ENCODE measurements around the gene PACRG. TPM values are rescaled to one million over a fixed set of nuclear protein-coding genes. Genes with fewer than 3 reads are reported as not detected.

The PACRG gene
- polyA plus RNA-seq, 1 of the 3 experiments (the other 2 are of a cell fraction) = 0.56 TPM

GRCh38 chr6:163218361-163218894 is 490.7 kb downstream of the PACRG start (continued):
- TF ChIP-seq, protein P1, sequence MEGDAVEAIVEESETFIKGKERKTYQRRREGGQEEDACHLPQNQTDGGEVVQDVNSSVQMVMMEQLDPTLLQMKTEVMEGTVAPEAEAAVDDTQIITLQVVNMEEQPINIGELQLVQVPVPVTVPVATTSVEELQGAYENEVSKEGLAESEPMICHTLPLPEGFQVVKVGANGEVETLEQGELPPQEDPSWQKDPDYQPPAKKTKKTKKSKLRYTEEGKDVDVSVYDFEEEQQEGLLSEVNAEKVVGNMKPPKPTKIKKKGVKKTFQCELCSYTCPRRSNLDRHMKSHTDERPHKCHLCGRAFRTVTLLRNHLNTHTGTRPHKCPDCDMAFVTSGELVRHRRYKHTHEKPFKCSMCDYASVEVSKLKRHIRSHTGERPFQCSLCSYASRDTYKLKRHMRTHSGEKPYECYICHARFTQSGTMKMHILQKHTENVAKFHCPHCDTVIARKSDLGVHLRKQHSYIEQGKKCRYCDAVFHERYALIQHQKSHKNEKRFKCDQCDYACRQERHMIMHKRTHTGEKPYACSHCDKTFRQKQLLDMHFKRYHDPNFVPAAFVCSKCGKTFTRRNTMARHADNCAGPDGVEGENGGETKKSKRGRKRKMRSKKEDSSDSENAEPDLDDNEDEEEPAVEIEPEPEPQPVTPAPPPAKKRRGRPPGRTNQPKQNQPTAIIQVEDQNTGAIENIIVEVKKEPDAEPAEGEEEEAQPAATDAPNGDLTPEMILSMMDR (IDR thresholded peaks at IDR 0.05) = no peak
- TF ChIP-seq MAX (IDR thresholded peaks at IDR 0.05; ENCODE audit: low read depth) (no peak), EZH2phosphoT487 (IDR thresholded peaks at IDR 0.05; ENCODE audit: borderline replicate concordance, low read depth) (no peak), NFIC (IDR thresholded peaks at IDR 0.05; ENCODE audit: borderline replicate concordance) (no peak)

DNA sequence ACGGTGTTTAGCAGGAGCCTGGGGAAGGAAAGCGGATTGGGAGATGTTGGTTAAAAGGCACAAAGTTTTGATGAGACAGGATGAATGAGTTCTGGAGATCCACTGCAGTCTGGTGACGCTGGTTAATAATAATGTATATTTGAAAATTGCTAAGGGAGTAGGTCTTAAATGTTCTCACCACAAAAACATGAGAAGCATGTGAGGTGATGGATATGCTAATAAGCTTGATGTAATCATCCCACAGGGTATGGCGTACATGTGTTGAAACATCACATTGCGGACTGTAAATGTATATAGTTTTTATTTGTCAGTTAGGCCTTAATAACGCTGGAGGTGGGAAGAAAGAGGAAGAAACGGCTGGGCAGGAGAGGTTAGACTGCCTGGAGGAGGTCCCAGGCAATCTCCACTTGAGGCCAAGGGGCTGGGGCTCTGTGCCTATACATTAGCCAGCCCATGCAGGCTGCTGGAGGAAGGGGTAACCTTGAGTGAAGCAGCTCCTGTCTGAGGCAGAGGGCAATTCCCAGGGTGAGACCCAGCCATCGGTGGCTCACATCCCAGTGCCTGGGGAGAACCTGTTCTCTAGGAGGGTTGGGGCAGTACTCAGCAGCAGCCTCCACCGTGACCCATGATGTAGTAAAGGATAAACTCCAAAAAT is 498.5 kb downstream of the PACRG start:
- H3K4me2 ChIP-seq = no peak overlapping the region
- H4K20me1 ChIP-seq (ENCODE audit: insufficient read depth) = no peaks in the 10 kb centered on the region
- no peaks in the 10 kb centered on the region for H3K27me3 ChIP-seq (ENCODE audit: insufficient read depth)
- H3K4me3 ChIP-seq (ENCODE audit: low read depth in 2 of 2, low read length in 1 of 2) = no peak overlapping the region
- no peaks in the 10 kb centered on the region for H3K9me2 ChIP-seq
- no peaks in the 10 kb centered on the region for H3K9me3 ChIP-seq
- TF ChIP-seq, protein P2, sequence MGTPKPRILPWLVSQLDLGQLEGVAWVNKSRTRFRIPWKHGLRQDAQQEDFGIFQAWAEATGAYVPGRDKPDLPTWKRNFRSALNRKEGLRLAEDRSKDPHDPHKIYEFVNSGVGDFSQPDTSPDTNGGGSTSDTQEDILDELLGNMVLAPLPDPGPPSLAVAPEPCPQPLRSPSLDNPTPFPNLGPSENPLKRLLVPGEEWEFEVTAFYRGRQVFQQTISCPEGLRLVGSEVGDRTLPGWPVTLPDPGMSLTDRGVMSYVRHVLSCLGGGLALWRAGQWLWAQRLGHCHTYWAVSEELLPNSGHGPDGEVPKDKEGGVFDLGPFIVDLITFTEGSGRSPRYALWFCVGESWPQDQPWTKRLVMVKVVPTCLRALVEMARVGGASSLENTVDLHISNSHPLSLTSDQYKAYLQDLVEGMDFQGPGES (IDR thresholded peaks at IDR 0.05; ENCODE audit: low read depth, low read length) = no peak
- TF ChIP-seq CHD2 (IDR thresholded peaks at IDR 0.05; ENCODE audit: low read length, partially characterized antibody) (no peak), PBX3 (IDR thresholded peaks at IDR 0.05) (no peak), TCF12 (IDR thresholded peaks at IDR 0.05) (no peak), RFX5 (IDR thresholded peaks at IDR 0.05; ENCODE audit: low read length) (no peak), TAF1 (IDR thresholded peaks at IDR 0.05; ENCODE audit: borderline replicate concordance, low read depth, low read length) (no peak), RCOR1 (IDR thresholded peaks at IDR 0.05; ENCODE audit: low read length) (no peak), ELF1 (IDR thresholded peaks at IDR 0.05) (no peak), GATA2 (CRISPR knock-in tag; IDR thresholded peaks at IDR 0.05) (no peak), USF2 (IDR thresholded peaks at IDR 0.05; ENCODE audit: borderline replicate concordance, low read depth, low read length) (no peak)
- DNase-seq = no peak
- H3K4me1 ChIP-seq (ENCODE audit: control insufficient read depth in 1 of 2, insufficient read depth in 2 of 2, low read depth in 1 of 2, low read length in 1 of 2) = no peaks in the 10 kb centered on the region
- CTCF ChIA-PET = no interaction called here
- H3K79me2 ChIP-seq (ENCODE audit: insufficient read depth) = no peaks in the 10 kb centered on the region
- no peaks in the 10 kb centered on the region for H3F3A ChIP-seq (replicated peaks; ENCODE audit: insufficient read depth)
- H3K27ac ChIP-seq (ENCODE audit: low read depth in 2 of 2, low read length in 1 of 2) = no peak overlapping the region
- POLR2A ChIA-PET = no interaction called here
- H3K36me3 ChIP-seq (replicated peaks in 1 of 2; ENCODE audit: control insufficient read depth in 1 of 2, insufficient read depth in 2 of 2, low read length in 1 of 2) = no peaks in the 10 kb centered on the region
- H3K9ac ChIP-seq = no peak overlapping the region
- no peak overlapping the region for H2AFZ ChIP-seq (ENCODE audit: low read depth)
- WGBS (ENCODE audit: low lambda C conversion rate) = 56% methylated on average over 8 of the region's 9 CpGs
